B cell (primary cell): Measurements from ENCODE around the gene DEFB123. TPM values are rescaled to one million over a fixed set of nuclear protein-coding genes. Genes with fewer than 3 reads are reported as not detected.
A peak's percentile ranks its signal among the peaks of the same experiment; 100 is the strongest.

Experiments
- ATAC-seq: fragments of 200-7000 bp; cut with Tn5 transposase; one replicate; pipeline ENCODE4 v1.10.0; 2021; ENCODE audit warnings: low read depth, mild to moderate bottlenecking, moderate number of reproducible peaks, moderate library complexity
- CTCF ChIA-PET: fragments of 350-600 bp; sonication (Branson Sonifier 250); formaldehyde crosslinking; loops from one replicate; lab custom pipeline; 2021; ENCODE audit warnings: antibody characterized with exemption, inconsistent platforms; lab: Charles Lee
- POLR2A ChIA-PET: fragments of 350-600 bp; sonication (Branson Sonifier 250); formaldehyde crosslinking; loops from one replicate; lab custom pipeline; 2021; ENCODE audit warnings: antibody characterized with exemption; lab: Charles Lee
- DNase-seq: peaks from one replicate; pipeline ENCODE4 v3.0.0; 2013
- H2AFZ ChIP-seq: 2 replicates; pipeline ENCODE4 v1.6.1; 2012; ENCODE audit warnings: mild to moderate bottlenecking, low read depth, low read length; ENCODE audit not compliant: insufficient read depth, poor library complexity, severe bottlenecking
- H3K27ac ChIP-seq, 2 donors: 1 replicate in 1 of 2; 2 replicates in 1 of 2; pipeline ENCODE4 v1.5.1; 2012 to 2013; ENCODE audit warnings: low read length in 2 of 2, mild to moderate bottlenecking in 2 of 2, moderate library complexity in 1 of 2
- H3K27me3 ChIP-seq, 4 experiments: fragments of 200-600 bp in 1 of 4; sonication (generic) in 1 of 4; replicated peaks in 1 of 4; 1 replicate in 2 of 4; 2 replicates in 2 of 4; pipeline versions ENCODE4 v1.6.1 to v1.7.0; 2013 to 2016; ENCODE audit warnings: low read length in 3 of 4, mild to moderate bottlenecking in 2 of 4, mixed read lengths in 1 of 4, moderate library complexity in 1 of 4; ENCODE audit not compliant: insufficient read depth in 4 of 4, control insufficient read depth in 3 of 4; ENCODE audit errors: control extremely low read depth in 1 of 4
- H3K36me3 ChIP-seq, 2 experiments: replicated peaks in 1 of 2; 1 replicate in 1 of 2; 2 replicates in 1 of 2; pipeline versions ENCODE4 v1.6.1 to v1.7.1; 2013; ENCODE audit warnings: low read length in 1 of 2; ENCODE audit not compliant: insufficient read depth in 2 of 2, control insufficient read depth in 1 of 2; ENCODE audit errors: control extremely low read depth in 1 of 2, extremely low read depth in 1 of 2
- H3K4me1 ChIP-seq, 2 donors: fragments of 200-600 bp in 1 of 2; sonication (generic) in 1 of 2; 1 replicate in 1 of 2; 2 replicates in 1 of 2; pipeline versions ENCODE4 v1.5.1 to v1.6.1; 2013 to 2017; ENCODE audit warnings: low read length in 2 of 2; ENCODE audit not compliant: control insufficient read depth in 2 of 2, insufficient read depth in 2 of 2
- H3K4me2 ChIP-seq: replicated peaks from 2 replicates; pipeline ENCODE3; 2012; ENCODE audit warnings: mild to moderate bottlenecking, low read depth, low read length; ENCODE audit not compliant: poor library complexity, severe bottlenecking
- H3K4me3 ChIP-seq, 5 experiments: fragments of 200-600 bp in 1 of 5; sonication (generic) in 1 of 5; 1 replicate in 3 of 5; 2 replicates in 2 of 5; pipeline versions ENCODE4 v1.5.1 to v1.7.0; 2011 to 2016; ENCODE audit warnings: low read length in 4 of 5, mild to moderate bottlenecking in 4 of 5, low read depth in 2 of 5, control low read depth in 1 of 5, moderate library complexity in 1 of 5; ENCODE audit not compliant: insufficient read depth in 1 of 5; ENCODE audit errors: control extremely low read depth in 1 of 5, extremely low read depth in 1 of 5
- H3K79me2 ChIP-seq: fragments of 200-600 bp; sonication (generic); one replicate; pipeline ENCODE4 v1.6.0; 2016; ENCODE audit warnings: low read length; ENCODE audit not compliant: control insufficient read depth, insufficient read depth
- H3K9ac ChIP-seq: fragments of 200-600 bp; sonication (generic); 2 replicates; pipeline ENCODE4 v1.6.1; 2017; ENCODE audit warnings: mild to moderate bottlenecking, low read length, moderate library complexity
- H3K9me3 ChIP-seq, 3 donors: one replicate each; pipeline versions ENCODE4 v1.6.1 to v1.7.1; 2013; ENCODE audit warnings: low read length in 2 of 3; ENCODE audit not compliant: control insufficient read depth in 2 of 3, insufficient read depth in 1 of 3; ENCODE audit errors: control extremely low read depth in 1 of 3
- H4K20me1 ChIP-seq: 2 replicates; pipeline ENCODE4 v1.6.0; 2012; ENCODE audit warnings: mild to moderate bottlenecking, low read length; ENCODE audit not compliant: insufficient read depth, control insufficient read depth, poor library complexity, severe bottlenecking
- H3K27ac Mint-ChIP-seq: one replicate; pipeline ENCODE4 v1.8.0; 2021; ENCODE audit warnings: mixed read lengths
- H3K27me3 Mint-ChIP-seq: one replicate; pipeline ENCODE4 v1.8.0; 2021; ENCODE audit warnings: mixed read lengths
- H3K4me1 Mint-ChIP-seq: one replicate; pipeline ENCODE4 v1.8.0; 2021; ENCODE audit warnings: mixed read lengths
- H3K4me3 Mint-ChIP-seq: one replicate; pipeline ENCODE4 v1.8.0; 2021; ENCODE audit warnings: mixed read lengths
- H3K9me3 Mint-ChIP-seq: one replicate; pipeline ENCODE4 v1.8.0; 2022; ENCODE audit warnings: mixed read lengths; ENCODE audit not compliant: insufficient read depth
- CTCF ChIP-seq: fragments of 200-600 bp; IDR thresholded peaks from one replicate; pipeline ENCODE4 v1.8.0; 2022; ENCODE audit warnings: antibody characterized with exemption, mild to moderate bottlenecking
- EZH2 ChIP-seq: IDR thresholded peaks from 2 replicates; pipeline ENCODE4 v1.6.1; 2012; ENCODE audit warnings: borderline replicate concordance, low read depth, mild to moderate bottlenecking, moderate library complexity, low read length; ENCODE audit not compliant: insufficient read depth, poor library complexity, severe bottlenecking
- WGBS: methylation state at CpG from one replicate; pipeline ENCODE4 v1.1.5; 2013; ENCODE audit warnings: missing lambda C conversion rate; ENCODE audit not compliant: insufficient coverage; 5-methylcytosine and 5-hydroxymethylcytosine counted together
- intact Hi-C: fragments of 100-400 bp; cut with micrococcal nuclease; formaldehyde crosslinking; loops from one replicate; pipeline ENCODE4 v1.10.0; 2022
- polyA plus RNA-seq: library from polyadenylated mRNA; depleted of rRNA; stranded (reverse); fragments of >200 nt; gene quantifications from 2 replicates; pipeline ENCODE4 v1.2.3, GENCODE V29; 2012
- total RNA-seq, 2 donors: library from RNA; stranded (reverse); fragments of 120-200 nt in 1 of 2; gene quantifications; 1 replicate in 1 of 2; 2 replicates in 1 of 2; pipeline versions ENCODE4 v1.2.3 to v1.2.4, GENCODE V29; 2013 to 2022

Gene DEFB123
- total and polyA plus RNA-seq, 2 donors (not counting 1 experiment from before 2014, with no cell fraction given), result not detected

- Histone ChIP-seq H2AFZ (no peak overlapping the region), H3K36me3 (no peaks in the 10 kb centered on the region), H3K4me2 (no peak overlapping the region), H3K27me3 (peaks cover 0 to 35% (median 11%) of the 10 kb centered on the region in 4 experiments), H3K4me1 (peaks cover 23 to 24% of the 10 kb centered on the region in 2 donors), H3K27ac (no peak overlapping the region), H3K9me3 (peaks cover 0 to 5% (median 0%) of the 10 kb centered on the region in 3 donors), H3K9ac (no peak overlapping the region), H3K4me3 (no peak overlapping the region), H4K20me1 (no peaks in the 10 kb centered on the region), H3K79me2 (no peaks in the 10 kb centered on the region)
- Mint-ChIP-seq H3K4me1 (peaks cover 24% of the 10 kb centered on the region), H3K27ac (no peak overlapping the region), H3K9me3 (no peaks in the 10 kb centered on the region), H3K27me3 (peaks cover 44% of the 10 kb centered on the region), H3K4me3 (no peak overlapping the region)
- TF ChIP-seq CTCF (no peak), EZH2 (no peak)
- intact Hi-C loops, result no loop called here
- POLR2A ChIA-PET, result no interaction called here
- WGBS, result 84% methylated on average over 4 of the region's 5 CpGs
- ATAC-seq, result no peak
- no peak for DNase-seq
- CTCF ChIA-PET, result interaction anchor here (1.5 to 3.5 kb wide), 2 partner anchors 13 to 30 kb away, joined by 4 to 14 read pairs; no protein-coding TSS in a partner anchor
Measured at GRCh38 chr20:31473331-31474096, 33.1 kb downstream of the DEFB123 start.

GRCh38 chr20:31474097-31474436 lies 33.6 kb downstream of the DEFB123 start:
- no peaks in the 10 kb centered on the region for H3K36me3 ChIP-seq
- H3K4me2 ChIP-seq, result no peak overlapping the region
- TF ChIP-seq EZH2 (no peak), CTCF (no peak)
- peaks cover 24% of the 10 kb centered on the region for H3K4me1 Mint-ChIP-seq
- POLR2A ChIA-PET, result no interaction called here
- intact Hi-C loops, result no loop called here
- no peaks in the 10 kb centered on the region for H3K79me2 ChIP-seq
- peaks cover 0 to 35% (median 11%) of the 10 kb centered on the region in 4 experiments for H3K27me3 ChIP-seq
- H3K9me3 ChIP-seq, result peaks cover 0 to 5% (median 0%) of the 10 kb centered on the region in 3 donors
- no peaks in the 10 kb centered on the region for H3K9me3 Mint-ChIP-seq
- H3K4me1 ChIP-seq, result peaks cover 23 to 24% of the 10 kb centered on the region in 2 donors
- H3K4me3 Mint-ChIP-seq, result peak overlapping the region; percentile 59
- H3K9ac ChIP-seq, result no peak overlapping the region
- ATAC-seq, result no peak
- H3K27me3 Mint-ChIP-seq, result peaks cover 46% of the 10 kb centered on the region
- peak overlapping the region in 1 of 5 experiments; percentile 7 for H3K4me3 ChIP-seq
- CTCF ChIA-PET, result interaction anchor here (1.5 to 3.5 kb wide), 2 partner anchors 13 to 29 kb away, joined by 4 to 14 read pairs; no protein-coding TSS in a partner anchor
- DNase-seq, result no peak
- 70% methylated on average over 2 of the region's 2 CpGs for WGBS
- H3K27ac ChIP-seq, result no peak overlapping the region
- H3K27ac Mint-ChIP-seq, result no peak overlapping the region
- H4K20me1 ChIP-seq, result no peaks in the 10 kb centered on the region
- H2AFZ ChIP-seq, result no peak overlapping the region
